Activated CD4-positive, alpha-beta T cell treated with anti-CD3 and anti-CD28 coated beads for 48 hours (primary cell): ENCODE measurements around the gene SLC29A2.

Source experiments
- DNase-seq: peaks from one replicate; pipeline ENCODE4 v3.0.0-alpha.2; 2020

The SLC29A2 gene

GRCh38 chr11:66346476-66347424 lies 24.8 kb downstream of the SLC29A2 start:
- no peak for DNase-seq

GRCh38 chr11:66345316-66345649 lies 26.3 kb downstream of the SLC29A2 start:
- DNase-seq: no peak

- peak; percentile 98 for DNase-seq
Observed at GRCh38 chr11:66344550-66345315, 26.8 kb downstream of the SLC29A2 start, which contains the start of gene BRMS1. Gene BRMS1, minus strand, starts transcription at chr11:66345104. Its CDS starts 2,870 bp downstream, at chr11:66342234.

- DNase-seq: no peak
Observed at GRCh38 chr11:66343176-66343575, 28.4 kb downstream of the SLC29A2 start.

- no peak for DNase-seq
Observed at GRCh38 chr11:66341502-66342126, 29.9 kb downstream of the SLC29A2 start.

GRCh38 chr11:66340596-66341501 lies 30.7 kb downstream of the SLC29A2 start:
- DNase-seq: no peak

GRCh38 chr11:66339686-66340483 lies 31.7 kb downstream of the SLC29A2 start:
- no peak for DNase-seq

- DNase-seq: no peak
Observed at GRCh38 chr11:66339162-66339675, 32.3 kb downstream of the SLC29A2 start.

- DNase-seq: no peak
Observed at GRCh38 chr11:66338276-66339161, 33.0 kb downstream of the SLC29A2 start.

GRCh38 chr11:66337103-66337899 lies 34.3 kb downstream of the SLC29A2 start:
- no peak for DNase-seq

GRCh38 chr11:66336234-66337102 lies 35.1 kb downstream of the SLC29A2 start, which contains the start of gene RIN1:
Gene RIN1, minus strand, starts transcription at chr11:66336434. Its CDS starts 32 bp downstream, at chr11:66336402.
- DNase-seq: peak; percentile 76

GRCh38 chr11:66335531-66336233 lies 35.9 kb downstream of the SLC29A2 start:
- DNase-seq: no peak

GRCh38 chr11:66334605-66335442 lies 36.7 kb downstream of the SLC29A2 start:
- DNase-seq: no peak

GRCh38 chr11:66333896-66334604 lies 37.5 kb downstream of the SLC29A2 start:
- no peak for DNase-seq

GRCh38 chr11:66333220-66333877 lies 38.2 kb downstream of the SLC29A2 start:
- no peak for DNase-seq
